ENCODE data around the gene SLC24A3. TPM values are rescaled to one million over a fixed set of nuclear protein-coding genes. Genes with fewer than 3 reads are reported as not detected.

SLC24A3 gene
- total RNA-seq, 1 donor from 2014 or later = not detected

GRCh38 chr20:19508449-19508848, 296.0 kb downstream of the SLC24A3 start:
- intact Hi-C loops (cut with micrococcal nuclease) = no loop called here
- CTCF ChIA-PET = no interaction called here
- no peak overlapping the region for H3K4me3 Mint-ChIP-seq
- H3K27ac Mint-ChIP-seq = no peak overlapping the region
- no peaks in the 10 kb centered on the region for H3K4me1 Mint-ChIP-seq
- TF ChIP-seq, protein P1, sequence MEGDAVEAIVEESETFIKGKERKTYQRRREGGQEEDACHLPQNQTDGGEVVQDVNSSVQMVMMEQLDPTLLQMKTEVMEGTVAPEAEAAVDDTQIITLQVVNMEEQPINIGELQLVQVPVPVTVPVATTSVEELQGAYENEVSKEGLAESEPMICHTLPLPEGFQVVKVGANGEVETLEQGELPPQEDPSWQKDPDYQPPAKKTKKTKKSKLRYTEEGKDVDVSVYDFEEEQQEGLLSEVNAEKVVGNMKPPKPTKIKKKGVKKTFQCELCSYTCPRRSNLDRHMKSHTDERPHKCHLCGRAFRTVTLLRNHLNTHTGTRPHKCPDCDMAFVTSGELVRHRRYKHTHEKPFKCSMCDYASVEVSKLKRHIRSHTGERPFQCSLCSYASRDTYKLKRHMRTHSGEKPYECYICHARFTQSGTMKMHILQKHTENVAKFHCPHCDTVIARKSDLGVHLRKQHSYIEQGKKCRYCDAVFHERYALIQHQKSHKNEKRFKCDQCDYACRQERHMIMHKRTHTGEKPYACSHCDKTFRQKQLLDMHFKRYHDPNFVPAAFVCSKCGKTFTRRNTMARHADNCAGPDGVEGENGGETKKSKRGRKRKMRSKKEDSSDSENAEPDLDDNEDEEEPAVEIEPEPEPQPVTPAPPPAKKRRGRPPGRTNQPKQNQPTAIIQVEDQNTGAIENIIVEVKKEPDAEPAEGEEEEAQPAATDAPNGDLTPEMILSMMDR (IDR thresholded peaks at IDR 0.05) = no peak
- ATAC-seq (ENCODE audit: low read depth) = no peak
- H3K9me3 Mint-ChIP-seq = no peaks in the 10 kb centered on the region
- POLR2A ChIA-PET = no interaction called here
- no peaks in the 10 kb centered on the region for H3K36me3 Mint-ChIP-seq (ENCODE audit: low read depth)
- no peaks in the 10 kb centered on the region for H3K27me3 Mint-ChIP-seq
- no peak for DNase-seq

GRCh38 chr20:19510611-19511010, 298.2 kb downstream of the SLC24A3 start:
- DNase-seq (no peak), ATAC-seq (ENCODE audit: low read depth) (no peak)
- Mint-ChIP-seq H3K4me3 (no peak overlapping the region), H3K9me3 (no peaks in the 10 kb centered on the region), H3K36me3 (ENCODE audit: low read depth) (no peaks in the 10 kb centered on the region), H3K4me1 (no peaks in the 10 kb centered on the region), H3K27me3 (peaks cover 3% of the 10 kb centered on the region), H3K27ac (no peak overlapping the region)
- ChIA-PET POLR2A (no interaction called here), CTCF (no interaction called here)
- intact Hi-C loops (cut with micrococcal nuclease) = no loop called here
- TF ChIP-seq, protein P1 (IDR thresholded peaks at IDR 0.05) = no peak

DNA sequence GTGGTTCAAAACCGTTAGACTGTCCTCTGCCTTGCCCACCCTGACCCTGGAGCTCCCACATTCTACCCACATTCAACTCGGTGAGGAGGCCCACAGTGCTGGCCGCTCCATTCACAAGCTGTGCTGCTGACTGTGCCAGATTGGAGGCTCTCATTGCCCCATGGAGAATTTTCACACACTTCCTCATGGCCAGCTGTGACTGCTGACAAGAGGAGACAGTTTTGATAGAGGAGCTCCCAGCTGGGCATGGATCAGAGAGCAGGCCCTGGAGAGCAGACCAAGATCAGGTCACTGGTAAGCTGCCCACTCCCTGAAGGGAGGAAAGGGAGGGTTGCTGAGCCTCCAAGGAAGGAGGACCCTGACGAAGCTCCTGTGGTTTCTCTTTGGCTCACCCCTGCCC, 299.5 kb downstream of the SLC24A3 start:
- Mint-ChIP-seq H3K27me3 (peaks cover 5% of the 10 kb centered on the region), H3K36me3 (ENCODE audit: low read depth) (no peaks in the 10 kb centered on the region), H3K27ac (no peak overlapping the region), H3K4me1 (no peaks in the 10 kb centered on the region), H3K4me3 (no peak overlapping the region), H3K9me3 (no peaks in the 10 kb centered on the region)
- DNase-seq = no peak
- TF ChIP-seq, protein P1 (IDR thresholded peaks at IDR 0.05) = no peak
- no peak for ATAC-seq (ENCODE audit: low read depth)
- ChIA-PET POLR2A (no interaction called here), CTCF (no interaction called here)
- intact Hi-C loops (cut with micrococcal nuclease) = no loop called here

DNA sequence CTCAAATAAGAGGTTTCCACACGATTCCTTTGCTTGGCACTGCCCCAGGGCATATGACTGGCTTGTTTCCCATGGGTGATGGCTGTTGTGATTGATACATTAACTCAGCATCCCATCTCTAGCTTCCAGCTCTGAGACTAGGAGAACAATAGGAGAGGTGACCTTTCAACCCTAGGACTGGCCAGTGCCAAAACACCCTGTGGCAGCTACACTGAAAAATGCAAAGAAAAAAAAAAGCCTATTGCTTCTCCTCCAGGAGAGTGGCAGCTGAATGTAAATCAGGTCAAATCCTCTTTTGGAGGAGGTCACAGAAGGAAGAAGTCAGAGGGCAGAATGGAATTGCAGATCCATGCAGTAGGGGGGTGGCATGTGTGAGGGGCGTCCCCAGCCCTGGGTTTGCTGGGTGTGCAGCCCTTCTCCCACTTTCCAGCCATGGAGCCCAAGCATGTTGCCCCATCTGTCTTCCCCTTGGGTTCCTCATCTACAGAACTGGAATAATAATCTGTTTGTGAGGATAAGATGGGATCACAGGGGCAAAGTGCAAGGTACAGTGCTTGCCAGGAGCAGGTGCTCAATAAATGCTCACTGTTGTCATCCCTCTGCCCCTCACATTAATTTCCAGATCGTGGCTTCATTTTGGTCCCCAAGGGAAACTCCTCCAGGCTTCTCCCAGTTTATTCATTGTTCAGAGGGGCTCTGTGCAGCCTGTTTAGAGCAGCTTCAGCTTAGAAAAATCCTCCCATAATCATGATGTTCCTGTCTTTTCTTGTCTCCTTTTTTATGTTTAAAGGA, 300.6 kb downstream of the SLC24A3 start:
- TF ChIP-seq, protein P1 (IDR thresholded peaks at IDR 0.05) = no peak
- Mint-ChIP-seq H3K27ac (no peak overlapping the region), H3K4me3 (no peak overlapping the region), H3K9me3 (no peaks in the 10 kb centered on the region), H3K27me3 (peaks cover 5% of the 10 kb centered on the region), H3K4me1 (no peaks in the 10 kb centered on the region), H3K36me3 (ENCODE audit: low read depth) (no peaks in the 10 kb centered on the region)
- DNase-seq (no peak), ATAC-seq (ENCODE audit: low read depth) (no peak)
- POLR2A ChIA-PET = no interaction called here
- CTCF ChIA-PET = no interaction called here
- intact Hi-C loops (cut with micrococcal nuclease) = no loop called here

DNA sequence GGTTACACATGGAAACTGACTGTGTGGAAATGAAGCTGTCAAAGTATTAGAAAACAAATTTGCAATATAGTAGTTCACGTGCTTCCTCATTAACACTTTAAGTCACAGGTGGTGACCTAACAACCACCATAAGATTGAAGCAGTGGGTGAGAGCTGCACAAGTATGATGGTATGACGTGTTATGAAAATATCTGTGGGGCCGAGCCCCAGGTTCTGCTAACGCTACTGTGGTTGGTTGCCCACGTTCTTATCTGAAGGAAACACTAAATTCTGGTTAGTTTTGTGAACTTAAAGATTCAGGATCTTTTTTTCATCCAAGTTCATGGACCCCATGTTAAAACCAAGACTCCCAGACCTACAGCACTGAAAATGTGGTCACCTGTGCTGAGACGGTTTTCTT, 302.6 kb downstream of the SLC24A3 start:
- POLR2A ChIA-PET = no interaction called here
- Mint-ChIP-seq H3K27me3 (peaks cover 5% of the 10 kb centered on the region), H3K4me1 (no peaks in the 10 kb centered on the region), H3K9me3 (no peaks in the 10 kb centered on the region), H3K4me3 (no peak overlapping the region), H3K27ac (no peak overlapping the region), H3K36me3 (ENCODE audit: low read depth) (no peaks in the 10 kb centered on the region)
- DNase-seq (no peak), ATAC-seq (ENCODE audit: low read depth) (no peak)
- intact Hi-C loops (cut with micrococcal nuclease) = no loop called here
- TF ChIP-seq, protein P1 (IDR thresholded peaks at IDR 0.05) = no peak
- CTCF ChIA-PET = no interaction called here
